ENCODE results near the gene P3R3URF. TPM values are rescaled to one million over a fixed set of nuclear protein-coding genes. Genes with fewer than 3 reads are reported as not detected.

The P3R3URF gene
- total and polyA plus RNA-seq, 2 donors (not counting 3 experiments of a cell fraction or from before 2014, with no cell fraction given) = not detected

GRCh38 chr1:46175243-46175642 lies 1.0 kb downstream of the P3R3URF start:
- Histone ChIP-seq H3K4me1 (ENCODE audit: control insufficient read depth, extremely low read depth, insufficient read depth, low read length) (peaks cover 7% of the 10 kb centered on the region), H3K4me3 (replicated peaks in 1 of 3; ENCODE audit: insufficient read depth in 1 of 3, low read depth in 1 of 3, low read length in 3 of 3) (no peak overlapping the region), H3K79me2 (ENCODE audit: control insufficient read depth, insufficient read depth, low read length) (no peaks in the 10 kb centered on the region), H3K27me3 (ENCODE audit: control insufficient read depth in 2 of 2, insufficient read depth in 2 of 2, low read length in 2 of 2) (peaks cover 0 to 2% of the 10 kb centered on the region in 2 experiments), H3K9ac (replicated peaks; ENCODE audit: extremely low read depth, insufficient read depth, low read length) (no peak overlapping the region), H3K9me3 (replicated peaks; ENCODE audit: control insufficient read depth, insufficient read depth, low read length) (no peaks in the 10 kb centered on the region), H3K9me1 (replicated peaks; ENCODE audit: control insufficient read depth, extremely low read depth, insufficient read depth, low read length) (no peaks in the 10 kb centered on the region), H3K4me2 (ENCODE audit: insufficient read depth, low read length) (no peak overlapping the region), H2AFZ (ENCODE audit: low read depth, low read length) (no peak overlapping the region), H3K27ac (ENCODE audit: insufficient read depth, low read depth, low read length) (no peak overlapping the region), H3K36me3 (ENCODE audit: control insufficient read depth in 2 of 2, extremely low read depth in 1 of 2, insufficient read depth in 2 of 2, low read length in 2 of 2) (no peaks in the 10 kb centered on the region), H4K20me1 (replicated peaks; ENCODE audit: control insufficient read depth, extremely low read depth, insufficient read depth, low read length) (no peaks in the 10 kb centered on the region)
- TF ChIP-seq FOS (IDR thresholded peaks at IDR 0.05; ENCODE audit: borderline replicate concordance, insufficient read depth, low read length) (no peak), POLR2A (IDR thresholded peaks at IDR 0.05; ENCODE audit: low read depth, low read length) (no peak), GATA2 (IDR thresholded peaks at IDR 0.05; ENCODE audit: insufficient read depth, insufficient read length, low read depth, low read length) (no peak), CTCF (IDR thresholded peaks at IDR 0.05; ENCODE audit: extremely low read depth in 1 of 2, insufficient read depth in 1 of 2, low read depth in 1 of 2, low read length in 2 of 2) (no peak), MAX (IDR thresholded peaks at IDR 0.05; ENCODE audit: insufficient read depth, insufficient read length) (no peak), EZH2 (IDR thresholded peaks at IDR 0.05; ENCODE audit: borderline replicate concordance, low read depth, low read length, severe bottlenecking) (no peak), JUN (IDR thresholded peaks at IDR 0.05; ENCODE audit: borderline replicate concordance, insufficient read depth, insufficient read length, low read depth) (no peak), POLR2AphosphoS5 (IDR thresholded peaks at IDR 0.05; ENCODE audit: insufficient read depth, low read depth, low read length) (no peak), MYC (IDR thresholded peaks at IDR 0.05; ENCODE audit: low read depth, low read length) (no peak)
- CTCF ChIA-PET = interaction anchor here (1.0 kb wide), 1 partner anchor 136 kb away, joined by 4 read pairs; no protein-coding TSS in a partner anchor
- dilution Hi-C loops (cut with MboI; ENCODE audit: extremely low pct_ligation_motif_present, low sequenced_read_pairs) = loop anchor here (25.0 kb wide), 1 partner anchor 138 kb away; no protein-coding TSS in a partner anchor
- intact Hi-C loops (cut with micrococcal nuclease) = no loop called here
- POLR2A ChIA-PET = no interaction called here
- FAIRE-seq = no peak
- BruUV-seq (replicated peaks) = no TSS peak
- no peak for DNase-seq (ENCODE audit: low read depth, low spot score)
